GM12878 (cell line): ENCODE results near the gene STK40. TPM values are rescaled to one million over a fixed set of nuclear protein-coding genes. Genes with fewer than 3 reads are reported as not detected.
A peak's percentile ranks its signal among the peaks of the same experiment; 100 is the strongest.

Experiments
- ATAC-seq: fragments of 200-7000 bp; cut with Tn5 transposase; 3 replicates; pipeline ENCODE4 v1.9.1; 2020; ENCODE audit warnings: mild to moderate bottlenecking, moderate library complexity
- BruUV-seq: library from RNA; stranded (reverse); fragments of 400-500 nt; replicated peaks from 2 replicates; lab custom pipeline; 2021; lab: Mats Ljungman, UMichigan
- CTCF ChIA-PET: fragments of 300-600 bp; sonication (Branson Sonifier 250); formaldehyde crosslinking; extraction: SDS; loops from one replicate; lab custom pipeline; 2021; ENCODE audit warnings: inconsistent platforms; lab: Yijun Ruan, JAX
- POLR2A ChIA-PET: fragments of 350-600 bp; formaldehyde crosslinking; extraction: SDS; loops from one replicate; lab custom pipeline; 2021; ENCODE audit warnings: inconsistent platforms; lab: Charles Lee
- RAD21 ChIA-PET: fragments of 300-600 bp; sonication (Branson Sonifier 250); formaldehyde crosslinking; loops from one replicate; lab custom pipeline; 2023; ENCODE audit warnings: antibody characterized with exemption; ENCODE audit not compliant: unreplicated experiment; lab: Charles Lee
- SMC1A ChIA-PET: fragments of 300-600 bp; sonication (Branson Sonifier 250); formaldehyde crosslinking; loops from one replicate; lab custom pipeline; 2023; ENCODE audit not compliant: unreplicated experiment, uncharacterized antibody; lab: Charles Lee
- DNase-seq: peaks from one replicate; pipeline ENCODE4 v3.0.0-alpha.2; 2011; ENCODE audit warnings: low read depth, low spot score
- FAIRE-seq: peaks from 3 replicates; lab custom pipeline; 2011; peaks lifted over from hg19 to GRCh38; lab: Jason Lieb, UNC
- H2AFZ ChIP-seq: 2 replicates; pipeline ENCODE4 v1.6.0; 2011; ENCODE audit warnings: low read depth, low read length, control low read depth; ENCODE audit not compliant: control insufficient read depth
- H3K27ac ChIP-seq: 2 replicates; pipeline ENCODE4 v1.5.1; 2011; ENCODE audit warnings: control low read depth; ENCODE audit not compliant: control insufficient read depth, insufficient read depth
- H3K27me3 ChIP-seq, 2 experiments: replicated peaks in 1 of 2; 2 replicates each; pipeline versions ENCODE4 v1.6.0 to v1.6.1; 2011; ENCODE audit warnings: low read length in 1 of 2; ENCODE audit not compliant: control insufficient read depth in 2 of 2, insufficient read depth in 2 of 2
- H3K36me3 ChIP-seq, 2 experiments: 2 replicates each; pipeline ENCODE4 v1.5.1; 2011; ENCODE audit warnings: low read length in 1 of 2; ENCODE audit not compliant: control insufficient read depth in 2 of 2, insufficient read depth in 2 of 2
- H3K4me1 ChIP-seq: 2 replicates; pipeline ENCODE4 v1.6.1; 2011; ENCODE audit warnings: mild to moderate bottlenecking, low read length, moderate library complexity, mixed read lengths; ENCODE audit not compliant: control insufficient read depth, insufficient read depth
- H3K4me2 ChIP-seq: 2 replicates; pipeline ENCODE4 v1.6.0; 2011; ENCODE audit warnings: control low read depth; ENCODE audit not compliant: control insufficient read depth, insufficient read depth
- H3K4me3 ChIP-seq: fragments of 200-600 bp; sonication (generic); 2 replicates; pipeline ENCODE4 v1.5.1; 2016
- H3K79me2 ChIP-seq: 2 replicates; pipeline ENCODE4 v1.6.0; 2011; ENCODE audit warnings: low read length; ENCODE audit not compliant: control insufficient read depth, insufficient read depth
- H3K9ac ChIP-seq: 2 replicates; pipeline ENCODE4 v1.8.0; 2011; ENCODE audit warnings: low read length, control low read depth, mixed read lengths; ENCODE audit not compliant: control insufficient read depth, insufficient read depth
- H3K9me3 ChIP-seq: replicated peaks from 3 replicates; pipeline ENCODE4 v1.5.1; 2011; ENCODE audit warnings: mild to moderate bottlenecking, low read length; ENCODE audit not compliant: control insufficient read depth, insufficient read depth
- H4K20me1 ChIP-seq: 2 replicates; pipeline ENCODE4 v1.6.0; 2011; ENCODE audit not compliant: control insufficient read depth, insufficient read depth
- CBX5 ChIP-seq: sonication (generic); IDR thresholded peaks from 2 replicates; pipeline ENCODE4 v1.6.1; 2016; ENCODE audit warnings: low read depth, moderate library complexity, mild to moderate bottlenecking, inconsistent platforms
- FOS ChIP-seq: IDR thresholded peaks from 3 replicates; pipeline ENCODE4 v1.6.1; 2011; ENCODE audit warnings: borderline replicate concordance; ENCODE audit not compliant: insufficient read length; ENCODE audit errors: extremely low read depth
- NR2F1 ChIP-seq: fragments of 450-650 bp; conservative IDR thresholded peaks from 2 replicates; pipeline ENCODE4 v1.6.1; 2017; ENCODE audit warnings: mild to moderate bottlenecking
- POLR2A ChIP-seq: IDR thresholded peaks from 2 replicates; pipeline ENCODE4 v1.6.1; 2011; ENCODE audit warnings: low read depth, mild to moderate bottlenecking, low read length
- RBBP5 ChIP-seq: fragments of 200-600 bp; sonication (generic); conservative IDR thresholded peaks from 2 replicates; pipeline ENCODE4 v1.6.1; 2016
- RELA ChIP-seq: fragments of 450-650 bp; IDR thresholded peaks from 2 replicates; pipeline ENCODE4 v1.8.0; 2014; ENCODE audit warnings: borderline replicate concordance; ENCODE audit not compliant: partially characterized antibody
- WGBS: methylation state at CpG from one replicate; pipeline ENCODE4 v1.1.6; 2016; ENCODE audit warnings: low lambda C conversion rate; ENCODE audit not compliant: insufficient replicate concordance, insufficient coverage; ENCODE audit errors: missing lambda C conversion rate; 5-methylcytosine and 5-hydroxymethylcytosine counted together
- in situ Hi-C: fragments of 300-500 bp; cut with MboI; formaldehyde crosslinking; loops from 9 replicates; pipeline ENCODE4 v1.14.3; 2018; ENCODE audit warnings: mixed read lengths
- intact Hi-C: fragments of 100-400 bp; cut with micrococcal nuclease; formaldehyde crosslinking; loops from one replicate; pipeline ENCODE4 v1.14.2; 2022; ENCODE audit not compliant: unreplicated experiment
- polyA plus RNA-seq, 11 experiments: library from polyadenylated mRNA; depleted of rRNA in 4 of 11; unstranded in 6 of 11; stranded (reverse) in 5 of 11; fragments of >200 nt; fragmentation: Nextera tagmentation in 4 of 11; fragmentation: Illumina TruSeq in 1 of 11; extraction: Ambion mirVana in 4 of 11; extraction: Trizol in 1 of 11; gene quantifications; 1 replicate in 1 of 11; 2 replicates in 10 of 11; pipeline versions ENCODE4 v1.2.1 to v1.2.3, GENCODE V29; 2011 to 2016; ENCODE audit warnings: inconsistent platforms in 2 of 11, missing spikeins in 2 of 11, low read depth in 1 of 11
- total RNA-seq, 4 experiments: library from RNA; depleted of rRNA in 3 of 4; stranded (reverse); fragments of >200 nt in 3 of 4; fragmentation: Illumina TruSeq in 1 of 4; extraction: Trizol in 1 of 4; gene quantifications; 2 replicates each; pipeline versions ENCODE4 v1.2.1 to v1.2.3, GENCODE V29; 2013 to 2021
- TF ChIP-seq, protein P1 (sequence below): IDR thresholded peaks from 2 replicates; pipeline ENCODE4 v1.6.1; 2011; ENCODE audit warnings: low read depth, low read length, improper control_type of control experiment, borderline replicate concordance
- TF ChIP-seq, protein P2 (sequence below): fragments of 450-650 bp; IDR thresholded peaks from 2 replicates; pipeline ENCODE4 v1.6.1; 2017; ENCODE audit warnings: borderline replicate concordance

The STK40 gene
- total and polyA plus RNA-seq, 10 of the 15 experiments (the other 5 are each of a cell fraction or from before 2014, with no cell fraction given) = 0.27 to 51.0 (median 29.5) TPM

DNA sequence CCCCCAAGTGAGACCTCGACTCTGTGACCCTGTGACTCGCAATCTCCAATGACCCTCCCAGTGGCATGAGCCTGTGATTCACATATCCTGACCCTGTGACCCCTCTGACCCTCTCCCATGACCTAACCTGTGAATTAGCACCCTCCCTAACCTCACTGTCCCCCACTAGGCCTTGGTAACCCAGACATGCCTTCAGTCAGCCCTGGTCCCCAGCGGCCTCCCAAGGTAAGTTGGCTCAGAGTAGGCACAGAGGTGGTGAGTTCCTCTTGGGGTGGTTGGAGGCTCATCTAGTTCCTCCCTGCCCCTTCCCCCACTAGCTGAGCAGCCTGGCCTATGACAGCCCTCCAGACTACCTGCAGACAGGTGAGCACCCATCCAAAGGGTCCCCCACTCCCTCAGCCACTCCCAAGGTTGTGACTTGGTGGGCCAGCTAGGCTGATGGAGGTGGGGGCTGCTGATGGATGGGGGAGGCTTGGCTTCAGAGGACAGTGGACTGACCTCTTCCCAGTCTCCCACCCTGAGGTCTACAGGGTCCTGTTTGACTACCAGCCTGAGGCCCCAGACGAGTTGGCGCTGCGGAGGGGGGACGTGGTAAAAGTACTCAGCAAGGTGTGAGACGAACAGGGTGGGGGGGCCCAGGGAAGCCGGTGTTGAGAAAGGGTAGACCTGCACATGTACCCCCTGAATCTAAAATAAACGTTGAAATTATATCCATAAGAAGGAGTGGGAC is 78.0 kb downstream of the STK40 start:
- DNase-seq (no peak), ATAC-seq (no peak), FAIRE-seq (no peak)
- WGBS = 65% methylated on average over 10 of the region's 10 CpGs
- Histone ChIP-seq H3K27ac (peak overlapping the region; percentile 6; the same call in 1 of the 2 replicates), H3K79me2 (peaks cover 9% of the 10 kb centered on the region), H3K9me3 (no peaks in the 10 kb centered on the region), H3K9ac (peak overlapping the region; percentile 53), H4K20me1 (no peaks in the 10 kb centered on the region), H2AFZ (peak overlapping the region; percentile 79), H3K27me3 (no peaks in the 10 kb centered on the region), H3K4me1 (peaks cover 27% of the 10 kb centered on the region), H3K36me3 (peaks cover 6 to 11% of the 10 kb centered on the region in 2 experiments), H3K4me2 (peak overlapping the region; percentile 88), H3K4me3 (peak overlapping the region; percentile 95)
- no TSS peak for BruUV-seq
- RAD21 ChIA-PET = interaction anchor here (1.0 to 1.9 kb wide), 5 partner anchors 61 to 158 kb away, joined by 3 to 15 read pairs (median 4); partner anchors contain the start of genes THRAP3 and TRAPPC3
- CTCF ChIA-PET = interaction anchor here (0.6 to 4.0 kb wide), 6 partner anchors 9 to 1497 kb away, joined by 3 to 24 read pairs (median 7); partner anchors contain the start of genes EVA1B and TRAPPC3
- SMC1A ChIA-PET = interaction anchor here (0.6 to 1.8 kb wide), 6 partner anchors 9 to 158 kb away, joined by 3 to 6 read pairs (median 4); partner anchors contain the start of gene LSM10
- TF ChIP-seq POLR2A = no peak
- peak; percentile 57; the same call in 1 of the 2 replicates for TF ChIP-seq NR2F1
- in situ Hi-C loops (no loop called here), intact Hi-C loops (no loop called here)
- POLR2A ChIA-PET = interaction anchor here (0.6 to 2.0 kb wide), 13 partner anchors 15 to 157 kb away, joined by 3 to 9 read pairs (median 4); partner anchors contain the start of genes EVA1B, LSM10 and THRAP3

DNA sequence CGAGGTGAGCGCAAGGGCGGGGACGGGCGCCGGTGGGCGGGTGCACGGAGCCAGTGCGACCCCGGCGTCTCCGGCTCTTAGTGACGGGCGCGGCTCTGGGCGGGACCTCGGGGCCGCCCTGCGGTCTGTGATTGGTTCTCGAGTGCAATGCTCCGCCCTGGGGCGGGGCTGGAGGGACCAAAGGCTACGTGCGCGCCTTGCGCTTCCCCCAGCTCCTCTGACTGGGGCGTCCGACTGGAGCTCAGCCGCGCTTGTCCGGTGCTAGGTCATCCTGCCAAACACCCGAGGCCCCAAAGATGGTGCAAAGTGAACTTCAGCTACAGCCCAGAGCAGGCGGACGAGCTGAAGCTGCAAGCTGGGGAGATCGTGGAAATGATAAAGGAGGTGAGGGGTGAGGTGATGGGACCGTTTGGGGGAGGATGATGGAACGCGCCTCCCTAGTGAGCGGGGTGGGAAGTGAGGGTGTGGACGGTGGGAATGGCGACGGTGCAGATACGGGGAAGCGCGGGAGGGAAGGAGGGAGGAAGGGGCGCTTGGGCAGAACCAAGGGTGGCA is 78.7 kb downstream of the STK40 start:
- no TSS peak for BruUV-seq
- Histone ChIP-seq H3K9ac (peak overlapping the region; percentile 65), H4K20me1 (no peaks in the 10 kb centered on the region), H3K79me2 (peaks cover 9% of the 10 kb centered on the region), H3K9me3 (no peaks in the 10 kb centered on the region), H2AFZ (peak overlapping the region; percentile 79), H3K27me3 (no peaks in the 10 kb centered on the region), H3K4me3 (peak overlapping the region; percentile 95), H3K4me1 (peaks cover 27% of the 10 kb centered on the region), H3K27ac (peak overlapping the region; percentile 46), H3K4me2 (peak overlapping the region; percentile 95), H3K36me3 (peaks cover 13 to 15% of the 10 kb centered on the region in 2 experiments)
- peak; percentile 99 for ATAC-seq
- DNase-seq = peak; percentile 80
- peak; percentile 95 for FAIRE-seq
- WGBS = under 1% methylated on average over 43 of the region's 46 CpGs
- ChIA-PET RAD21 (interaction anchor here (0.8 to 1.9 kb wide), 9 partner anchors 17 to 172 kb away, joined by 3 to 15 read pairs (median 4); partner anchors contain the start of genes EVA1B, MRPS15, THRAP3 and TRAPPC3), CTCF (interaction anchor here (0.7 to 4.0 kb wide), 10 partner anchors 9 to 157 kb away, joined by 3 to 24 read pairs (median 6); partner anchors contain the start of genes EVA1B and TRAPPC3), POLR2A (interaction anchor here (0.5 to 2.0 kb wide), 18 partner anchors 9 to 157 kb away, joined by 3 to 9 read pairs (median 4); partner anchors contain the start of genes EVA1B, LSM10, STK40 and THRAP3), SMC1A (interaction anchor here (0.6 to 1.8 kb wide), 7 partner anchors 9 to 157 kb away, joined by 3 to 6 read pairs (median 3); partner anchors contain the start of gene LSM10)
- in situ Hi-C loops (no loop called here), intact Hi-C loops (no loop called here)
- TF ChIP-seq, protein P1, sequence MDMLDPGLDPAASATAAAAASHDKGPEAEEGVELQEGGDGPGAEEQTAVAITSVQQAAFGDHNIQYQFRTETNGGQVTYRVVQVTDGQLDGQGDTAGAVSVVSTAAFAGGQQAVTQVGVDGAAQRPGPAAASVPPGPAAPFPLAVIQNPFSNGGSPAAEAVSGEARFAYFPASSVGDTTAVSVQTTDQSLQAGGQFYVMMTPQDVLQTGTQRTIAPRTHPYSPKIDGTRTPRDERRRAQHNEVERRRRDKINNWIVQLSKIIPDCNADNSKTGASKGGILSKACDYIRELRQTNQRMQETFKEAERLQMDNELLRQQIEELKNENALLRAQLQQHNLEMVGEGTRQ = no peak
- TF ChIP-seq, protein P2, sequence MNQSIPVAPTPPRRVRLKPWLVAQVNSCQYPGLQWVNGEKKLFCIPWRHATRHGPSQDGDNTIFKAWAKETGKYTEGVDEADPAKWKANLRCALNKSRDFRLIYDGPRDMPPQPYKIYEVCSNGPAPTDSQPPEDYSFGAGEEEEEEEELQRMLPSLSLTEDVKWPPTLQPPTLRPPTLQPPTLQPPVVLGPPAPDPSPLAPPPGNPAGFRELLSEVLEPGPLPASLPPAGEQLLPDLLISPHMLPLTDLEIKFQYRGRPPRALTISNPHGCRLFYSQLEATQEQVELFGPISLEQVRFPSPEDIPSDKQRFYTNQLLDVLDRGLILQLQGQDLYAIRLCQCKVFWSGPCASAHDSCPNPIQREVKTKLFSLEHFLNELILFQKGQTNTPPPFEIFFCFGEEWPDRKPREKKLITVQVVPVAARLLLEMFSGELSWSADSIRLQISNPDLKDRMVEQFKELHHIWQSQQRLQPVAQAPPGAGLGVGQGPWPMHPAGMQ = no peak
- TF ChIP-seq POLR2A (peak; percentile 98), RBBP5 (no peak), RELA (no peak), CBX5 (no peak), FOS (peak; percentile 7)
